ENCODE data around the gene ENPP3.

The ENPP3 gene

DNA sequence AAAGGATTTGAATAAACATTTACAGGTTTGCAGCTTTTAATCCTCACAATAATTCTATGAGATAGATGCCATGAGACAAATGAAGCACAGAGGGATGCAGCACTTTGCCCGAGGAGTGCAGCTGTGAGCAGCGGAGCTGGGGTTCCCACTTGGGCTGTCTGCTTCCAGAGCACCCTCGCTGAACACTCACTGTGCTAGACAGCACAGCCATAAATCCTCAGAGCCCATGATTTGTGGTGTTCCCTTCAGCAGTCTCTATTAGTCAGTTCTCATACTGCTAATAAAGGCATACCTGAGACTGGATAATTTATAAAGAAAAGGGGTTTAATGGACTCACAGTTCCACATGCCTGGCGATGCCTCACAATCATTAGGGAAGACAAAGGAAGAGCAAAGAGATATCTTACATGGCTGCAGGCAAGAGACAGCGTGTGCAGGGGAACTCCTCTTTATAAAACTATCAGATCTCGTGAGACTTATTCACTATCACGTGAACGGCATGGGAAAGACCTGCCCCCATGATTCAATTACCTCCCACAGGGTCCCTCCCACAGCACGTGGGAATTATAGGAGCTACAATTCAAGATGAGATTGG is 99.0 kb downstream of the ENPP3 start:
- Histone ChIP-seq H3K36me3 (ENCODE audit: low read depth) (no peaks in the 10 kb centered on the region), H3K9me3 (ENCODE audit: severe bottlenecking) (no peaks in the 10 kb centered on the region), H3K4me3 (ENCODE audit: severe bottlenecking) (no peak overlapping the region), H3K4me1 (ENCODE audit: insufficient read depth, poor library complexity, severe bottlenecking) (no peaks in the 10 kb centered on the region), H3K27me3 (ENCODE audit: insufficient read depth, poor library complexity, severe bottlenecking) (no peaks in the 10 kb centered on the region), H3K27ac (ENCODE audit: poor library complexity, severe bottlenecking) (no peak overlapping the region)
- TF ChIP-seq, protein P1, sequence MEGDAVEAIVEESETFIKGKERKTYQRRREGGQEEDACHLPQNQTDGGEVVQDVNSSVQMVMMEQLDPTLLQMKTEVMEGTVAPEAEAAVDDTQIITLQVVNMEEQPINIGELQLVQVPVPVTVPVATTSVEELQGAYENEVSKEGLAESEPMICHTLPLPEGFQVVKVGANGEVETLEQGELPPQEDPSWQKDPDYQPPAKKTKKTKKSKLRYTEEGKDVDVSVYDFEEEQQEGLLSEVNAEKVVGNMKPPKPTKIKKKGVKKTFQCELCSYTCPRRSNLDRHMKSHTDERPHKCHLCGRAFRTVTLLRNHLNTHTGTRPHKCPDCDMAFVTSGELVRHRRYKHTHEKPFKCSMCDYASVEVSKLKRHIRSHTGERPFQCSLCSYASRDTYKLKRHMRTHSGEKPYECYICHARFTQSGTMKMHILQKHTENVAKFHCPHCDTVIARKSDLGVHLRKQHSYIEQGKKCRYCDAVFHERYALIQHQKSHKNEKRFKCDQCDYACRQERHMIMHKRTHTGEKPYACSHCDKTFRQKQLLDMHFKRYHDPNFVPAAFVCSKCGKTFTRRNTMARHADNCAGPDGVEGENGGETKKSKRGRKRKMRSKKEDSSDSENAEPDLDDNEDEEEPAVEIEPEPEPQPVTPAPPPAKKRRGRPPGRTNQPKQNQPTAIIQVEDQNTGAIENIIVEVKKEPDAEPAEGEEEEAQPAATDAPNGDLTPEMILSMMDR (IDR thresholded peaks at IDR 0.05; ENCODE audit: poor library complexity, severe bottlenecking) = no peak
- DNase-seq (ENCODE audit: low spot score) (no peak), ATAC-seq (ENCODE audit: low read depth) (no peak)

DNA sequence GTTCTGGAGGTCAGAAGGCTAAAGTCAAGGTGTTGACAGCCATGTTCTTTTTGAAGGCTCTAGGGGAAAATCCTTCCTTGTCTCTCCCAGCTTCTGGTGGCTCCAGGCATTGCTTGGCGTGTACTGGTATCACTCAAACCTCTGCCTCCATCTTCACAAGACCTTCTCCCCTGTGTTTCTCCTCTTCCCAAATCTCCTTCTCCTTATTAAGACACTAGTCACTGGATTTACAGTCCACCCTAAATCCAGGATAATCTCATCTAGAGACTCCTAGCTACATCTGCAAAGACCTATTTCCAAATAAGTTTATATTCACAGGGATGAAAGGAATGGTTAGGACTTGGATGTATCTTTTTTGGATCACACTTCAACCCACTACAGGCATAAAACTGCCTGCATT is 99.7 kb downstream of the ENPP3 start:
- Histone ChIP-seq H3K9me3 (ENCODE audit: severe bottlenecking) (no peaks in the 10 kb centered on the region), H3K36me3 (ENCODE audit: low read depth) (no peaks in the 10 kb centered on the region), H3K27me3 (ENCODE audit: insufficient read depth, poor library complexity, severe bottlenecking) (no peaks in the 10 kb centered on the region), H3K4me1 (ENCODE audit: insufficient read depth, poor library complexity, severe bottlenecking) (no peaks in the 10 kb centered on the region), H3K4me3 (ENCODE audit: severe bottlenecking) (no peak overlapping the region), H3K27ac (ENCODE audit: poor library complexity, severe bottlenecking) (no peak overlapping the region)
- TF ChIP-seq, protein P1 (IDR thresholded peaks at IDR 0.05; ENCODE audit: poor library complexity, severe bottlenecking) = no peak
- ATAC-seq (ENCODE audit: low read depth) (no peak), DNase-seq (ENCODE audit: low spot score) (no peak)

DNA sequence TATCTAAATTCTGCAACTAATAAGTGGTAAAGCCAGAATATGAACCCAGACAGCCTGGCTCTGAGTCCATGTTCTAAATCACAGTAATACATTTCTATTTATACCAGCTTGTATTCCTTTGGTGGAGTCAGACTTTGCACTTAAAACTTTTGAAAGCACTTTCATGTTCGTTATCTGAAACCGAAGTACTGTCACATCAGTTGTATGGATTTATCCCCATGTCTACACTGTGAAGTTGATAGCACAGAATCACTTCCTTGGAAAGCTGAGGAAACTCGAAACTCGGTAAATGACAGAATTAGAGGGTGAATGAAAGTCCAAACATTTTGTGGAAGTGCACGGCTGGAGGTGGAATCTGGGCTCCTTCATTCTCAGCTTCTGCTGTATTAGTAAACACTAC is 102.0 kb downstream of the ENPP3 start:
- ATAC-seq (ENCODE audit: low read depth) (no peak), DNase-seq (ENCODE audit: low spot score) (no peak)
- H3K4me3 ChIP-seq (ENCODE audit: severe bottlenecking) = no peak overlapping the region
- no peaks in the 10 kb centered on the region for H3K27me3 ChIP-seq (ENCODE audit: insufficient read depth, poor library complexity, severe bottlenecking)
- TF ChIP-seq, protein P1 (IDR thresholded peaks at IDR 0.05; ENCODE audit: poor library complexity, severe bottlenecking) = no peak
- no peaks in the 10 kb centered on the region for H3K36me3 ChIP-seq (ENCODE audit: low read depth)
- no peaks in the 10 kb centered on the region for H3K4me1 ChIP-seq (ENCODE audit: insufficient read depth, poor library complexity, severe bottlenecking)
- no peaks in the 10 kb centered on the region for H3K9me3 ChIP-seq (ENCODE audit: severe bottlenecking)
- H3K27ac ChIP-seq (ENCODE audit: poor library complexity, severe bottlenecking) = no peak overlapping the region

DNA sequence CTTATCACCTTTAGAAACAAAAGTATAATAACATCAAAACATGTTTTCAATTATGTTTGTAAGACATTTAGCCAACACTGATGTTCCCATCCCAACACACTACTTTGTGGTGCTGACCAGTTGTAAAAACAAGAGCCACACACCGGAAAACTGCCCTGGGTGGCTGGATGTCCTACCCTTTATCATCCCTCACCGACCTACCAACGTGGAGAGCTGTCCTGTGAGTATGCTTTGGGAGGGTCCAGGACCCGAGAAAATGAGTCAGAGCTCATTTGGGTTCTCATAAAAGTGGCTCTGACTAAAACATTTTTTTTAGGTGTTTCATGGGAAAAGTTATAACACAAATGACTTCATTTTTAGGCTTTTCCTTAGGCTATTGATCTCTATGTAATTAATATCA is 103.1 kb downstream of the ENPP3 start:
- Histone ChIP-seq H3K27ac (ENCODE audit: poor library complexity, severe bottlenecking) (no peak overlapping the region), H3K36me3 (ENCODE audit: low read depth) (no peaks in the 10 kb centered on the region), H3K27me3 (ENCODE audit: insufficient read depth, poor library complexity, severe bottlenecking) (no peaks in the 10 kb centered on the region), H3K4me1 (ENCODE audit: insufficient read depth, poor library complexity, severe bottlenecking) (no peaks in the 10 kb centered on the region), H3K9me3 (ENCODE audit: severe bottlenecking) (no peaks in the 10 kb centered on the region), H3K4me3 (ENCODE audit: severe bottlenecking) (no peak overlapping the region)
- no peak for DNase-seq (ENCODE audit: low spot score)
- TF ChIP-seq, protein P1 (IDR thresholded peaks at IDR 0.05; ENCODE audit: poor library complexity, severe bottlenecking) = no peak
- no peak for ATAC-seq (ENCODE audit: low read depth)

DNA sequence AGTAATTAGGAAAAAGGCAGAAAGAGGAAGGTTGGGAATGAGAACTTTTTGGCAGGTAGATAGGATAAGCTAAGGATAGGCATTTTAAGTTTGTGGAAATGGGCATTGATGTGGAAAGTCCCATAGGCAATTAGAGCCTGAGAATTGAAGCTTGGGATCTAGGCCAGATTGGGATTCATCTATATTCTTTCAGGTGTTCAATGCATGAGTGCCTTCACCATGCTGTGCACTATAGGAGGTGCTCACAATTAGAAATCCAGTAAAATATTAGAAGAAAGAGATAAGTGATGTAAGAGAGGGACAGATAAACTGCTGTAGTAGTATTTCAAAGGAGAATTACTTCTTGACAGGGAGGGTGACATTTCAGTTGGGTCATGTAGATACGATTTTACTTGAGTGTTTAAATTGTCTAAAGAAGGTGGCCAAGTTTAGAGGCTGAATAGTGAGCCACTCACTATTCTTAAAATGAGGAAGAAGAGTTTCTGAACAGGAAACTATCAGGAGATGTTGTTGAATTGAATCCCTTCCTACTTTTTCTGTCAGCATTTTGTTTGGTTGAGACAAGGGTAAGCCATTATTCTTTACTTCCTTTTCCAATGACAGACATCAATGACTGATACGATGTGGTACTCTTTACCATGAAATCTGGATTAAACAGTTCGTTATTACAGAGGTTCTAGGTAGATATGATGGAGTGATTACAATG is 104.7 kb downstream of the ENPP3 start:
- Histone ChIP-seq H3K4me1 (ENCODE audit: insufficient read depth, poor library complexity, severe bottlenecking) (no peaks in the 10 kb centered on the region), H3K27ac (ENCODE audit: poor library complexity, severe bottlenecking) (no peak overlapping the region), H3K27me3 (ENCODE audit: insufficient read depth, poor library complexity, severe bottlenecking) (no peaks in the 10 kb centered on the region), H3K4me3 (ENCODE audit: severe bottlenecking) (no peak overlapping the region), H3K9me3 (ENCODE audit: severe bottlenecking) (no peaks in the 10 kb centered on the region), H3K36me3 (ENCODE audit: low read depth) (no peaks in the 10 kb centered on the region)
- TF ChIP-seq, protein P1 (IDR thresholded peaks at IDR 0.05; ENCODE audit: poor library complexity, severe bottlenecking) = no peak
- DNase-seq (ENCODE audit: low spot score) (no peak), ATAC-seq (ENCODE audit: low read depth) (no peak)
